NT2/D1 (cell line): ENCODE data around the gene WNT4.

Experiments
- DNase-seq: peaks from one replicate; pipeline ENCODE4 v3.0.0-alpha.2; 2011; ENCODE audit warnings: low read depth, low spot score
- H3K27me3 ChIP-seq: 2 replicates; pipeline ENCODE4 v1.6.0; 2011; ENCODE audit warnings: mild to moderate bottlenecking; ENCODE audit not compliant: insufficient read length, insufficient read depth
- H3K36me3 ChIP-seq: 2 replicates; pipeline ENCODE4 v1.6.1; 2011; ENCODE audit warnings: mild to moderate bottlenecking, low read length, mixed read lengths; ENCODE audit not compliant: insufficient read depth, insufficient read length
- H3K4me1 ChIP-seq: 2 replicates; pipeline ENCODE4 v1.5.1; 2011; ENCODE audit not compliant: insufficient read depth, insufficient read length
- H3K4me3 ChIP-seq: 2 replicates; pipeline ENCODE4 v1.5.1; 2011; ENCODE audit warnings: low read depth; ENCODE audit not compliant: insufficient read length
- H3K9ac ChIP-seq: 2 replicates; pipeline ENCODE4 v1.6.0; 2011; ENCODE audit warnings: low read depth; ENCODE audit not compliant: insufficient read length
- H3K9me3 ChIP-seq: 2 replicates; pipeline ENCODE4 v1.5.1; 2011; ENCODE audit warnings: mild to moderate bottlenecking, low read length; ENCODE audit not compliant: insufficient read depth
- SUZ12 ChIP-seq: IDR thresholded peaks from 2 replicates; pipeline ENCODE4 v1.6.1; 2011; ENCODE audit not compliant: insufficient read length, insufficient read depth; ENCODE audit errors: extremely low read depth
- YY1 ChIP-seq: IDR thresholded peaks from 2 replicates; pipeline ENCODE4 v1.6.1; 2011; ENCODE audit not compliant: insufficient read length, insufficient read depth
- ZNF274 ChIP-seq: IDR thresholded peaks from 2 replicates; pipeline ENCODE4 v1.6.1; 2011; ENCODE audit warnings: mild to moderate bottlenecking, low read depth, low read length

WNT4 gene

GRCh38 chr1:22123071-22123390, 19.9 kb downstream of the WNT4 start:
- TF ChIP-seq SUZ12 (no peak), YY1 (no peak), ZNF274 (no peak)
- Histone ChIP-seq H3K4me1 (peaks cover 26% of the 10 kb centered on the region), H3K4me3 (no peak overlapping the region), H3K9me3 (no peaks in the 10 kb centered on the region), H3K27me3 (no peaks in the 10 kb centered on the region), H3K9ac (no peak overlapping the region), H3K36me3 (peaks cover 23% of the 10 kb centered on the region)
- DNase-seq = no peak

GRCh38 chr1:22122273-22123070, 20.4 kb downstream of the WNT4 start:
- TF ChIP-seq YY1 (no peak), ZNF274 (no peak), SUZ12 (no peak)
- Histone ChIP-seq H3K4me1 (peaks cover 26% of the 10 kb centered on the region), H3K4me3 (no peak overlapping the region)

GRCh38 chr1:22121421-22121911, 21.4 kb downstream of the WNT4 start:
- Histone ChIP-seq H3K9ac (peak overlapping the region; percentile 9), H3K4me1 (peaks cover 24% of the 10 kb centered on the region), H3K36me3 (peaks cover 34% of the 10 kb centered on the region), H3K27me3 (no peaks in the 10 kb centered on the region), H3K9me3 (no peaks in the 10 kb centered on the region), H3K4me3 (no peak overlapping the region)
- TF ChIP-seq SUZ12 (no peak), ZNF274 (no peak), YY1 (no peak)
- DNase-seq = no peak

More at GRCh38 chr1:22122273-22123070, 20.4 kb downstream of the WNT4 start:
- Histone ChIP-seq H3K9ac (peak overlapping the region; percentile 50), H3K9me3 (no peaks in the 10 kb centered on the region), H3K27me3 (no peaks in the 10 kb centered on the region), H3K36me3 (peaks cover 28% of the 10 kb centered on the region)
- no peak for DNase-seq

GRCh38 chr1:22120469-22120790, 22.5 kb downstream of the WNT4 start:
- Histone ChIP-seq H3K36me3 (peaks cover 42% of the 10 kb centered on the region), H3K27me3 (no peaks in the 10 kb centered on the region), H3K9me3 (no peaks in the 10 kb centered on the region), H3K9ac (no peak overlapping the region), H3K4me1 (peaks cover 31% of the 10 kb centered on the region), H3K4me3 (no peak overlapping the region)
- TF ChIP-seq YY1 = no peak
- TF ChIP-seq SUZ12 = no peak
- TF ChIP-seq ZNF274 = no peak
- no peak for DNase-seq

- Histone ChIP-seq H3K36me3 (peaks cover 45% of the 10 kb centered on the region), H3K4me3 (no peak overlapping the region), H3K27me3 (no peaks in the 10 kb centered on the region), H3K9ac (no peak overlapping the region), H3K9me3 (no peaks in the 10 kb centered on the region), H3K4me1 (peaks cover 35% of the 10 kb centered on the region)
- DNase-seq = no peak
- no peak for TF ChIP-seq YY1
- TF ChIP-seq SUZ12 = no peak
- no peak for TF ChIP-seq ZNF274
Observed at GRCh38 chr1:22119626-22120468, 23.1 kb downstream of the WNT4 start.

GRCh38 chr1:22118291-22118992, 24.5 kb downstream of the WNT4 start:
- no peaks in the 10 kb centered on the region for H3K9me3 ChIP-seq
- TF ChIP-seq YY1 (no peak), SUZ12 (no peak), ZNF274 (no peak)
- no peaks in the 10 kb centered on the region for H3K27me3 ChIP-seq
- H3K4me1 ChIP-seq = peaks cover 43% of the 10 kb centered on the region
- DNase-seq = no peak
- peaks cover 51% of the 10 kb centered on the region for H3K36me3 ChIP-seq
- no peak overlapping the region for H3K9ac ChIP-seq
- H3K4me3 ChIP-seq = no peak overlapping the region

GRCh38 chr1:22117851-22118250, 25.0 kb downstream of the WNT4 start:
- TF ChIP-seq YY1 (no peak), ZNF274 (no peak), SUZ12 (no peak)
- no peak overlapping the region for H3K4me3 ChIP-seq
- peaks cover 39% of the 10 kb centered on the region for H3K4me1 ChIP-seq
- H3K9me3 ChIP-seq = no peaks in the 10 kb centered on the region
- DNase-seq = no peak
- H3K9ac ChIP-seq = no peak overlapping the region
- H3K27me3 ChIP-seq = no peaks in the 10 kb centered on the region
- H3K36me3 ChIP-seq = peaks cover 56% of the 10 kb centered on the region
